Esophagus muscularis mucosa (tissue), 4 donors: ENCODE data around the gene NBAS. TPM values are rescaled to one million over a fixed set of nuclear protein-coding genes. Genes with fewer than 3 reads are reported as not detected.

Experiments
- DNase-seq: peaks from one replicate; pipeline ENCODE4 v3.0.0-alpha.2; 2017; ENCODE audit errors: extremely low spot score
- H3K27ac ChIP-seq, 4 donors: fragments of 200-600 bp; sonication (generic); replicated peaks in 1 of 4; 1 replicate in 3 of 4; 2 replicates in 1 of 4; pipeline ENCODE4 v1.5.1; 2016 to 2019; ENCODE audit warnings: mild to moderate bottlenecking in 1 of 4
- H3K27me3 ChIP-seq, 4 donors: fragments of 200-600 bp; sonication (generic); one replicate each; pipeline versions ENCODE4 v1.5.1 to v1.6.0; 2016 to 2019
- H3K36me3 ChIP-seq, 4 donors: fragments of 200-600 bp; sonication (generic); one replicate each; pipeline ENCODE4 v1.5.1; 2016 to 2019
- H3K4me1 ChIP-seq, 4 donors: fragments of 200-600 bp; sonication (generic); one replicate each; pipeline ENCODE4 v1.5.1; 2016 to 2019
- H3K4me3 ChIP-seq, 4 donors: fragments of 200-600 bp; sonication (generic); 1 replicate in 2 of 4; 2 replicates in 2 of 4; pipeline ENCODE4 v1.5.1; 2016 to 2019; ENCODE audit warnings: mild to moderate bottlenecking in 4 of 4, moderate library complexity in 1 of 4
- H3K9me3 ChIP-seq, 4 donors: fragments of 200-600 bp; sonication (generic); 1 replicate in 3 of 4; 2 replicates in 1 of 4; pipeline ENCODE4 v1.5.1; 2016 to 2019
- CTCF ChIP-seq, 3 experiments: fragments of 200-600 bp in 2 of 3; fragments of 450-650 bp in 1 of 3; sonication (generic) in 2 of 3; IDR thresholded peaks; one replicate each; pipeline ENCODE4 v1.5.1; 2017 to 2019; ENCODE audit warnings: antibody characterized with exemption in 3 of 3, mild to moderate bottlenecking in 2 of 3, moderate library complexity in 1 of 3
- EP300 ChIP-seq: sonication (generic); formaldehyde crosslinking; IDR thresholded peaks from one replicate; pipeline ENCODE4 v1.6.1; 2017; ENCODE audit warnings: antibody characterized with exemption
- POLR2A ChIP-seq: fragments of 450-650 bp; IDR thresholded peaks from one replicate; pipeline ENCODE4 v1.6.1; 2017; ENCODE audit warnings: antibody characterized with exemption, moderate library complexity, mild to moderate bottlenecking, low read depth
- POLR2AphosphoS5 ChIP-seq, 2 donors: sonication (generic); formaldehyde crosslinking; IDR thresholded peaks; one replicate each; pipeline ENCODE4 v1.6.1; 2017; ENCODE audit warnings: antibody characterized with exemption in 2 of 2
- WGBS: methylation state at CpG from one replicate; pipeline ENCODE4 v1.1.5; 2018; 5-methylcytosine and 5-hydroxymethylcytosine counted together
- intact Hi-C: fragments of 100-400 bp; cut with DNase I; formaldehyde crosslinking; loops from one replicate; pipeline ENCODE4 v1.15.1; 2023
- total RNA-seq, 4 donors: library from RNA; depleted of rRNA; stranded (reverse); fragments of >200 nt; gene quantifications; one replicate each; pipeline versions ENCODE4 v1.1.0 to v1.2.1, GENCODE V29; 2016

Gene NBAS
- total RNA-seq, 4 donors from 2014 or later = 39.2 to 43.6 (median 42.0) TPM

GRCh38 chr2:15532996-15533395 lies 28.1 kb downstream of the NBAS start:
- no peaks in the 10 kb centered on the region for H3K27me3 ChIP-seq
- H3K36me3 ChIP-seq = peaks cover 8 to 58% (median 19%) of the 10 kb centered on the region in 4 donors

GRCh38 chr2:15531095-15531854 lies 29.9 kb downstream of the NBAS start:
- no peak for TF ChIP-seq POLR2AphosphoS5 (IDR thresholded peaks at IDR 0.05)
- no peak for TF ChIP-seq EP300
- TF ChIP-seq CTCF (IDR thresholded peaks at IDR 0.05) = no peak
- no peak for TF ChIP-seq POLR2A
- DNase-seq = no peak
- Histone ChIP-seq H3K9me3 (no peaks in the 10 kb centered on the region), H3K4me1 (no peaks in the 10 kb centered on the region), H3K27ac (no peak overlapping the region), H3K27me3 (no peaks in the 10 kb centered on the region), H3K36me3 (peaks cover 8 to 62% (median 23%) of the 10 kb centered on the region in 4 donors), H3K4me3 (no peak overlapping the region)
- 96% methylated on average over 7 of the region's 7 CpGs for WGBS
- intact Hi-C loops = no loop called here

More at GRCh38 chr2:15532996-15533395, 28.1 kb downstream of the NBAS start:
- no peak for TF ChIP-seq EP300
- no peak for TF ChIP-seq CTCF (IDR thresholded peaks at IDR 0.05)
- TF ChIP-seq POLR2A = no peak
- TF ChIP-seq POLR2AphosphoS5 (IDR thresholded peaks at IDR 0.05) = no peak
- no peak overlapping the region for H3K27ac ChIP-seq
- H3K9me3 ChIP-seq = no peaks in the 10 kb centered on the region
- no peaks in the 10 kb centered on the region for H3K4me1 ChIP-seq
- 93% methylated on average over 5 of the region's 5 CpGs for WGBS
- DNase-seq = no peak
- intact Hi-C loops = no loop called here
- no peak overlapping the region for H3K4me3 ChIP-seq

- Histone ChIP-seq H3K27me3 (no peaks in the 10 kb centered on the region), H3K36me3 (peaks cover 0 to 61% (median 29%) of the 10 kb centered on the region in 4 donors), H3K27ac (no peak overlapping the region), H3K4me1 (no peaks in the 10 kb centered on the region), H3K4me3 (no peak overlapping the region), H3K9me3 (no peaks in the 10 kb centered on the region)
- no peak for DNase-seq
- 89% methylated on average over 6 of the region's 6 CpGs for WGBS
- intact Hi-C loops = no loop called here
- TF ChIP-seq CTCF (IDR thresholded peaks at IDR 0.05) = no peak
- TF ChIP-seq POLR2A = no peak
- no peak for TF ChIP-seq POLR2AphosphoS5 (IDR thresholded peaks at IDR 0.05)
- TF ChIP-seq EP300 = no peak
These were observed 33.9 kb downstream of the NBAS start for GRCh38 chr2:15527074-15527739.

- Histone ChIP-seq H3K4me3 (no peak overlapping the region), H3K36me3 (peaks cover 0 to 56% (median 19%) of the 10 kb centered on the region in 4 donors), H3K9me3 (no peaks in the 10 kb centered on the region), H3K27me3 (no peaks in the 10 kb centered on the region), H3K4me1 (no peaks in the 10 kb centered on the region), H3K27ac (no peak overlapping the region)
- 81% methylated on average over 2 of the region's 2 CpGs for WGBS
- DNase-seq = no peak
- intact Hi-C loops = no loop called here
- no peak for TF ChIP-seq POLR2A
- TF ChIP-seq POLR2AphosphoS5 (IDR thresholded peaks at IDR 0.05) = no peak
- no peak for TF ChIP-seq EP300
- no peak for TF ChIP-seq CTCF (IDR thresholded peaks at IDR 0.05)
These were observed 39.4 kb downstream of the NBAS start for GRCh38 chr2:15521641-15522181.
